ENCODE measurements around the gene LTBR. TPM values are rescaled to one million over a fixed set of nuclear protein-coding genes. Genes with fewer than 3 reads are reported as not detected.

The LTBR gene
- total RNA-seq, 3 donors from 2014 or later (not counting 1 experiment from before 2014, with no cell fraction given): 3.7 to 5.8 (median 4.4) TPM

GRCh38 chr12:6418796-6419195 is 34.8 kb downstream of the LTBR start:
- Histone ChIP-seq H3K27ac (ENCODE audit: low read length) (no peak overlapping the region), H3K27me3 (ENCODE audit: control insufficient read depth, insufficient read depth, low read length) (no peaks in the 10 kb centered on the region), H3K4me3 (ENCODE audit: low read length) (no peak overlapping the region), H3K9me3 (ENCODE audit: control insufficient read depth, insufficient read depth, low read length) (no peaks in the 10 kb centered on the region), H3K36me3 (ENCODE audit: control insufficient read depth, insufficient read depth, low read length) (no peaks in the 10 kb centered on the region), H3K4me1 (ENCODE audit: control insufficient read depth, insufficient read depth, low read length) (peaks cover 5% of the 10 kb centered on the region)
- Mint-ChIP-seq H3K27ac (no peak overlapping the region), H3K9me3 (no peaks in the 10 kb centered on the region), H3K4me1 (peaks cover 0 to 6% of the 10 kb centered on the region in 2 donors), H3K27me3 (ENCODE audit: low read depth in 2 of 2) (peaks cover 6 to 9% of the 10 kb centered on the region in 2 donors), H3K4me3 (no peak overlapping the region), H3K36me3 (no peaks in the 10 kb centered on the region)
- no peak for DNase-seq
- ATAC-seq: no peak
- intact Hi-C loops (cut with micrococcal nuclease): no loop called here
- 81% methylated on average over 6 of the region's 6 CpGs for WGBS (ENCODE audit: insufficient coverage)
- no peak for TF ChIP-seq CTCF (IDR thresholded peaks at IDR 0.05)

- no peak overlapping the region for H3K27ac Mint-ChIP-seq
Measured at GRCh38 chr12:6420364-6420763, 36.4 kb downstream of the LTBR start.

GRCh38 chr12:6423267-6424007 is 39.5 kb downstream of the LTBR start:
- Histone ChIP-seq H3K4me1 (ENCODE audit: control insufficient read depth, insufficient read depth, low read length) (peaks cover 32% of the 10 kb centered on the region), H3K27me3 (ENCODE audit: control insufficient read depth, insufficient read depth, low read length) (no peaks in the 10 kb centered on the region), H3K9me3 (ENCODE audit: control insufficient read depth, insufficient read depth, low read length) (no peaks in the 10 kb centered on the region), H3K4me3 (ENCODE audit: low read length) (no peak overlapping the region), H3K27ac (ENCODE audit: low read length) (no peak overlapping the region), H3K36me3 (ENCODE audit: control insufficient read depth, insufficient read depth, low read length) (no peaks in the 10 kb centered on the region)
- intact Hi-C loops (cut with micrococcal nuclease): loop anchor here (1.0 to 2.0 kb wide), 4 partner anchors 42 to 115 kb away; partner anchors contain the start of gene MRPL51
- Mint-ChIP-seq H3K9me3 (no peaks in the 10 kb centered on the region), H3K4me3 (no peak overlapping the region), H3K36me3 (no peaks in the 10 kb centered on the region), H3K27me3 (ENCODE audit: low read depth in 2 of 2) (no peaks in the 10 kb centered on the region), H3K4me1 (peaks cover 0 to 26% of the 10 kb centered on the region in 2 donors), H3K27ac (peak overlapping the region in 1 of 2 donors; percentile 68)
- ATAC-seq: peak; percentile 91 to 96 (median 93)
- TF ChIP-seq CTCF (IDR thresholded peaks at IDR 0.05): peak; percentile 79
- DNase-seq: peak; percentile 61 to 95
- 11% methylated on average over 9 of the region's 9 CpGs for WGBS (ENCODE audit: insufficient coverage)

More at GRCh38 chr12:6420364-6420763, 36.4 kb downstream of the LTBR start:
- Histone ChIP-seq H3K4me1 (ENCODE audit: control insufficient read depth, insufficient read depth, low read length) (peaks cover 9% of the 10 kb centered on the region), H3K36me3 (ENCODE audit: control insufficient read depth, insufficient read depth, low read length) (no peaks in the 10 kb centered on the region), H3K4me3 (ENCODE audit: low read length) (no peak overlapping the region), H3K27me3 (ENCODE audit: control insufficient read depth, insufficient read depth, low read length) (no peaks in the 10 kb centered on the region), H3K27ac (ENCODE audit: low read length) (no peak overlapping the region), H3K9me3 (ENCODE audit: control insufficient read depth, insufficient read depth, low read length) (no peaks in the 10 kb centered on the region)
- H3K4me3 Mint-ChIP-seq: no peak overlapping the region
- TF ChIP-seq CTCF (IDR thresholded peaks at IDR 0.05): no peak
- no peaks in the 10 kb centered on the region for H3K36me3 Mint-ChIP-seq
- intact Hi-C loops (cut with micrococcal nuclease): no loop called here
- ATAC-seq: no peak
- H3K9me3 Mint-ChIP-seq: no peaks in the 10 kb centered on the region
- H3K4me1 Mint-ChIP-seq: peaks cover 0 to 9% of the 10 kb centered on the region in 2 donors
- 100% methylated on average over 1 of the region's 4 CpGs for WGBS (ENCODE audit: insufficient coverage)
- DNase-seq: no peak
- H3K27me3 Mint-ChIP-seq (ENCODE audit: low read depth in 2 of 2): peaks cover 0 to 5% of the 10 kb centered on the region in 2 donors
